Myocyte (in vitro differentiated cells): Measurements from ENCODE around the gene CIITA. TPM values are rescaled to one million over a fixed set of nuclear protein-coding genes. Genes with fewer than 3 reads are reported as not detected.
"Not testable (repeated sequence)": the region's sequence is repeated elsewhere in the genome, so short reads cannot be mapped to it uniquely, and the experiment has no call there.

ENCODE experiments used
- DNase-seq: peaks from one replicate; pipeline ENCODE4 v3.0.0-alpha.2; 2012; ENCODE audit warnings: low read depth
- total RNA-seq: library from RNA; depleted of rRNA; stranded (reverse); fragments of >200 nt; gene quantifications from 2 replicates; pipeline ENCODE4 v1.2.3, GENCODE V29; 2014

Gene CIITA
- total RNA-seq, 1 donor from 2014 or later: 0.03 TPM

DNA sequence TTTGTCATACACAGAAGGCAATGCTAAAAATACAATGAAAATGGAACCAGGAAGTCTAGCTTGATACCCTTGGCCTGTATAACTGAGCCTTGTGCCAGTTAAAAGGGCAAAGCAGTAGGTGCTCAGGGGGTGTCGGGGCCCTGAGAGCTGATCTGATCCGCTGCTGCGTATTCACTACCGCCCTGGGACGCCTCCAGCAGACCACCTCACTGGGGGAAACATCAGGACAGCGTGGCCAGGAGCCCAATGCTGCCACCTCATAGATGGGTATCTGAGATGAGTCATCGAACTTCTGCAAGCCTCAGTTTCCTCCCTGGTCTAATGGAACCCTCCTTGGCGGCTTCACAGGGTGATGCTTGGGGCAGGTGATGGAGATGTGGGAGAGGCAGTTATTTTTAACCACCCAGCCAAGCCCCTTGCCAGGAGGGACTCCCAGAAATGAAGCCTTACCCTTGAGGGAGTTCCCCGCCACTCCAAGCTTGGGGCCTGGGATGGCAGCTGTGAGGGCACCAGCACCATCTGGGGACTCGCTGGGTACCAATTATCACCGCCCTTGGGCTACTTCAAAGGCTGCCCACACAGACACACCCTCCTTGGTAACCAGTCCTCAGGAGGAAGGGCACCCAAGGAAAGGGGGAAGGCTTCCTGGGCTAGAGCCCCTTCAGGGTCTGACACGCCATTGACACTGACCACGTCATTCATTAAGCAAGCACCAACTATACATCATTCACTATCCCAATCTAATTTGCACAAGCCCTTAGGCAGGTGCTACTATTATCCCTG lies 57.5 kb downstream of the CIITA start:
- no peak for DNase-seq

DNA sequence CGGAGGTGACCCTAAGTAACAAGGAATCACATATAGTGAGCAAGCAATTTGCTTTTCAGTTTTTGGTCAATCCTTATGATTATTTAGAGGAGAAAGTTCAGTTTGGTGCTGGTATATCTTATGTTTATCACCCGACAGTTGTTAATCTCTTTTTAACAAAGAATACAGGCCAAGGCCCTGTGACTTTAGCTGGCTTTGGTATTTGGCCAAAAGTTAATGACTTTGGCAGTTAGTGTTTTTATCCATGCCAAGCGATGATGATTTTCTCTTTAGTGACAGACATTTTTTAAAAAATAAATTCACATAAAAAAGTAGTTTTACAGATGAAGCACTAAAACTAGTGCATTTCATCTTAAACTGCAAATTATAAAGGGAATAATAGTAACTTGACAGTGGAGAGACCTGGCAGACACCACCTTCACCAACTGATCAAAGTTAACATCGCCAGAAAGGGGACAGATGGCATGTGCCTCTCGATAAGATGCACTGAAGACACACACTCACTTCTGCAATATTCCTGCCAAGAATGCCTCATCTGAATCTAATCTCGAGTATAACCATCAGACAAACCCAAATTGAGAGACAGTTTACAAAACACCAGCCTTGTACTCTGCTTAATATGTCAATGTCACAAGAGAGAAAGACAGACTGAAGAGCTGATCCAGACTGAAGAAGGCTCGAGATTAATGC lies 58.4 kb downstream of the CIITA start:
- DNase-seq: no peak

DNA sequence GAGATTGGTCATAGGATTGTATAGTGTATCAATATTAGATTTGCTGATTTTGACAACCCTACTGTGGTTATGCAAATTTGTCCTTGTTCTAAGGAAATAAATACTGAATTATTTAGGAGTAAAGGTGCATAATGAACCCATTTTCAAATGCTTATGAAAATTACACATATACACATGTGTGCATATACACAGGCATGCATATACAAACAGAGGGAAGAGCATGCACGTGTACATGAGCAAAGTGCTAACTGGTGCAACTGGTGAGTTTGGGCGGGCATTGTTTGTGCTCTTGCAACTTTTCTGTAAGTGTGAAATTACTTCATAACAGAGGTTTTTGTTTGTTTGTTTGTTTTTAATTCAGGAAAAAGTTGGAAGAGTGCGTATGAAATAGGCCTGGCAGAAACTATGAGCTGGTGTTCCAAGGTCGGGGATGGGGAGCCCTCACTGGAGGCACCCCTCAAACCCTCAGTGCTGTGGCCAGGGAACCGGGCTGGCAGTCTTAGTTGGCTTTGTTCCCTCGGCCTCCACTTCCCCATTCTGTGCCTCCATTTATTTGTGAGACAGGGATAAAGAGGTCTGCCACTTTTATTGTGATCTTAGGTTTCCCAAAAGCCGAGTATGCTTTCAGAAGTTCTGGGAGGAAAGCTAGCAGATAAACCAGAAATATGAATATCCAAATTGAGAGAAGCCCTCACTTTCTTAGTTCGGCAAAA lies 59.4 kb downstream of the CIITA start:
- DNase-seq: no peak

GRCh38 chr16:10937068-10937859 lies 60.3 kb downstream of the CIITA start:
- no peak for DNase-seq

- DNase-seq: no peak
Observed at GRCh38 chr16:10938321-10938720, 61.3 kb downstream of the CIITA start.

- no peak for DNase-seq
Observed at GRCh38 chr16:10938796-10939648, 62.0 kb downstream of the CIITA start.

DNA sequence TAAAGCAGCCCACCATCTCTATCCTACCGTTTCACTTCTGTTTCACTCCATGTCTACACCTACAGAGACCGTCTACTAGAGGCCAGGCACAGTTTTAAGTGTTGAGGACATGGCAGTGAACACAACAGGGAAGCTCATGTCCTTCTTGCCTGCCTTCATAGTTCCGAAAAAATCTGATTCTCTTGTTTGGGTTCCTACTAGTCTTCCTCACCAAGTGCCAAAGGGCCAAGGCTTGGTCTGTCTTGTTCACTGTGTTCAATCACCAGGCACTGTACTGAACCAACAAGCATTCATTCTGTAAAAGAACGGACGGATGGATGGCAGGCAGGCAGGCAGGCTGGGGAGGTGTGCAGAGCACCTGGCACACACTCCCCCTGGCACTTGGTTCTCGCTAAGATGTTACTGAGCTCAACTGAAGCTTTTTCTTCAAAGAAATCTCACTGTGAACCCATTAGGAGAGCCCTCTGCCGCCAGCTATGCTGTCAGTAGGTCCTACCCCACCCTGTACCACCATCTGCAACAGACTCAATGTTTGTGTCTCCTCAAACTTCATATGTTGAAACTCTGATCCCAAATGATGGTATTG lies 62.7 kb downstream of the CIITA start:
- no peak for DNase-seq

DNA sequence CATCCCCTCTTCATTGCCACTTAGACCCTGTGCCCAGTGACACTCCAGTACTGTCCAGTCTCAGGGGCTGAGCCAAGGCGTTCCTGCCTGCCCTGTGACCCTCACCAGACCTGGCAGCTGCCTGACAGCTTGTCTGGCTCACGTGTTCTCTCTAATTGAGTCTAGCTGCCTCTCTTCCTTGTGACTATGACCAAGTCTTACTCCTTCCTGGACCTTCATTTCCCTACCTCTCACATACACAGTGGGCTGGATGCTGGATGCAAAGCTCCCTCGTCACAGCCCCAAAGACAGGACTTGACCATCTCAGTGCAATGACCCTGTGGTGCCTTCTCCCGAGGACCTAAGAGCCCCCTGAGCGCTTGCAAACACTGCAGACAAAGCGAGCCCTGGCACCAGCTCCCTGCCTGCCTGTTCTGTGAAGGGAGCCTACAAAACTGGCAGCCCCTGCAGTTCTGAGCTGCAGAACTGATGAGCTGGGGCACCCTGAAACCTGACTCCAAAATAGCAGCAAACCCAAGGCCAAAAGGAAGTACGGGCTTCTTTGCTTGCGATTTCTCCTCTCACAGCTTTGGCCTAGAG lies 63.6 kb downstream of the CIITA start:
- no peak for DNase-seq

GRCh38 chr16:10941127-10941933 lies 64.3 kb downstream of the CIITA start:
- DNase-seq: no peak

DNA sequence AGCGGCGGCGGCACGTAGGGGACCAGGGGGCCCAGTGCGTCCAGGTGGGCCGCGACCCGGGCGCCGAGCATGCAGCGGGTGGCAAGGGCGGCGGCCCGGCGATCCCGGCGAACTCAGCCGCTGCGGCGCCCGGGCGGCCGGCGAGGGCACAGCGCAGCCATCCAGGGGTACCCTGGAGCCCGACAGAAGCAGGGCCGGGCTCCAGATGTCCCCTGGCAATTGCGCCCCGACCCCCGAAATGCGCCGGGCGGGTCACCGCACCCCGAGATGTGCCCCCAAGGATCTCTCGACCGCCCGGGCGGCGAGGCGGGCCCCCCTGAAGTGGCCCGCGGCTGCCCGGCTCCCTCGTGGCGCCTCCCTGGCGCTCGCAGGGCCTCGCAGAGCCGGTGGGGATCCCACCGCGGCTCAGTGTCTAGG lies 64.9 kb downstream of the CIITA start:
- DNase-seq: not testable (repeated sequence)

GRCh38 chr16:10942352-10943063 lies 65.5 kb downstream of the CIITA start, which contains the start of gene DEXI:
Gene DEXI (minus strand): TSS chr16:10942468. CDS start chr16:10942005, 463 bp downstream.
- DNase-seq: peak; percentile 94

GRCh38 chr16:10943064-10943353 lies 66.0 kb downstream of the CIITA start:
- DNase-seq: no peak

GRCh38 chr16:10944249-10945064 lies 67.5 kb downstream of the CIITA start, which contains the start of gene CLEC16A:
Gene CLEC16A (plus strand): TSS chr16:10944564. CDS start chr16:10944718, 154 bp downstream.
- DNase-seq: peak; percentile 97

- DNase-seq: no peak
Observed at GRCh38 chr16:10945065-10945787, 68.2 kb downstream of the CIITA start.

- DNase-seq: peak; percentile 51
Observed at GRCh38 chr16:10946308-10946707, 69.3 kb downstream of the CIITA start.

DNA sequence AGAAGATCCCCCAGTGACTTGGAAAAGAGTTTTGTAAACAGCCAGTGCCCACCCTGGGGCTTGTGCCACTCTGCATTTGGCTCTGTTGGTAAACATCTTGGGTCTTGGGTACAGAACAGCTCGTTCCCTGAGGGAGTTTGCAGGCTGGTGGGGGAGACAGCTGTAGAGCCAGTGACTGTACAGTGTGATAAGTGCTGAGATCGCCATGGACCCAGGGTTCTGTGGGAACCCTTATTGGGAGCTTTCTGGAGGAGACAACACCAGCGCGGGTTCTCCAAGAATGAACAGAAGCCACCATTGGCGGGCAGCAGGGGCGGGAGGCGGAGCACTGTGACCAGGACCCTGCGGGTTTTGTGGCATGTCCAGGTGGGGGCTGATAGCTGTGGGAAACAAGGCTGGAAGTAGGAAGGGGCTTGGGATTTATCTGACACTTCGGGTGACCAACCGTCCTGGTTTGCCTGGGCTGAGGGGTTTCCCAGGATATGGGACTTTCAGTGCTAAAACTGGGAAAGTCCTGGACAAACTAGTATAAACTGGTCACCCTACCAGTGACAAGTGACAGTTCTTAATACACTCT lies 70.3 kb downstream of the CIITA start:
- no peak for DNase-seq
